Panc1 (cell line): ENCODE data around the gene SNPH.

Experiments used
- TF ChIP-seq, protein P1 (sequence below), 2 experiments: IDR thresholded peaks; 2 replicates each; pipeline ENCODE4 v1.6.1; 2011 to 2012; ENCODE audit warnings: low read depth in 2 of 2, control low read depth in 1 of 2, low read length in 1 of 2, mild to moderate bottlenecking in 1 of 2, moderate library complexity in 1 of 2; ENCODE audit not compliant: insufficient read depth in 1 of 2
- TF ChIP-seq, protein P2 (sequence below): fragments of 450-650 bp; IDR thresholded peaks from 2 replicates; pipeline ENCODE4 v1.5.1; 2017; ENCODE audit warnings: mild to moderate bottlenecking

DNA sequence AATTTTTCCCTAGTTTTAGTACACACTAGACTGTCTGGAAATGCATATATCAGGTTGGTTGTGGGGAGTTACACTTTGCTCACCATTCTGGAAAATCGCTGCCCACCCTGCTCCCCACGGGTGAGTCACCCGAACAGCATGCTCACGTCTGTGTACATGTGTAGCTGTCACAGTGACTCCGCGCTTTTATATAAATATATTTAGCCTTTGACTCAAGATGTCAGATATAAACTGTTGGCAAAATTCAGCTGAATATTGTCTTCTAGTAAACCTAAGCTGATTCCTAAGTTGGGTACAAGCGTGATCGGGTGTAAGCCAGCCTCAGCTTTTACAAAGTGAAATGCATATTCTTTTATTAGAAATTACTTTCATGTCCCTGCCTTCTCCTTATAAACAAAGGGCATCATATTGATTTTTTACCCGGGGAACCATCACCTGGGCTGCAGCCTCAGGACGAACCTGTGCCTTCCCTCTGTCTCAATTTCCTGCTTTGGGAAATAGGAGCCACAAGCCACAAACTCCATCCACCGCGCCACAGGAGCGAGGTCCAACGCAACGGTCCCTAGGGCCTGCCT is 58.6 kb downstream of the SNPH start:
- TF ChIP-seq, protein P1, sequence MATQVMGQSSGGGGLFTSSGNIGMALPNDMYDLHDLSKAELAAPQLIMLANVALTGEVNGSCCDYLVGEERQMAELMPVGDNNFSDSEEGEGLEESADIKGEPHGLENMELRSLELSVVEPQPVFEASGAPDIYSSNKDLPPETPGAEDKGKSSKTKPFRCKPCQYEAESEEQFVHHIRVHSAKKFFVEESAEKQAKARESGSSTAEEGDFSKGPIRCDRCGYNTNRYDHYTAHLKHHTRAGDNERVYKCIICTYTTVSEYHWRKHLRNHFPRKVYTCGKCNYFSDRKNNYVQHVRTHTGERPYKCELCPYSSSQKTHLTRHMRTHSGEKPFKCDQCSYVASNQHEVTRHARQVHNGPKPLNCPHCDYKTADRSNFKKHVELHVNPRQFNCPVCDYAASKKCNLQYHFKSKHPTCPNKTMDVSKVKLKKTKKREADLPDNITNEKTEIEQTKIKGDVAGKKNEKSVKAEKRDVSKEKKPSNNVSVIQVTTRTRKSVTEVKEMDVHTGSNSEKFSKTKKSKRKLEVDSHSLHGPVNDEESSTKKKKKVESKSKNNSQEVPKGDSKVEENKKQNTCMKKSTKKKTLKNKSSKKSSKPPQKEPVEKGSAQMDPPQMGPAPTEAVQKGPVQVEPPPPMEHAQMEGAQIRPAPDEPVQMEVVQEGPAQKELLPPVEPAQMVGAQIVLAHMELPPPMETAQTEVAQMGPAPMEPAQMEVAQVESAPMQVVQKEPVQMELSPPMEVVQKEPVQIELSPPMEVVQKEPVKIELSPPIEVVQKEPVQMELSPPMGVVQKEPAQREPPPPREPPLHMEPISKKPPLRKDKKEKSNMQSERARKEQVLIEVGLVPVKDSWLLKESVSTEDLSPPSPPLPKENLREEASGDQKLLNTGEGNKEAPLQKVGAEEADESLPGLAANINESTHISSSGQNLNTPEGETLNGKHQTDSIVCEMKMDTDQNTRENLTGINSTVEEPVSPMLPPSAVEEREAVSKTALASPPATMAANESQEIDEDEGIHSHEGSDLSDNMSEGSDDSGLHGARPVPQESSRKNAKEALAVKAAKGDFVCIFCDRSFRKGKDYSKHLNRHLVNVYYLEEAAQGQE (IDR thresholded peaks at IDR 0.05; ENCODE audit: insufficient read depth in 1 of 2, low read depth in 2 of 2, low read length in 1 of 2) = no peak
- TF ChIP-seq, protein P2, sequence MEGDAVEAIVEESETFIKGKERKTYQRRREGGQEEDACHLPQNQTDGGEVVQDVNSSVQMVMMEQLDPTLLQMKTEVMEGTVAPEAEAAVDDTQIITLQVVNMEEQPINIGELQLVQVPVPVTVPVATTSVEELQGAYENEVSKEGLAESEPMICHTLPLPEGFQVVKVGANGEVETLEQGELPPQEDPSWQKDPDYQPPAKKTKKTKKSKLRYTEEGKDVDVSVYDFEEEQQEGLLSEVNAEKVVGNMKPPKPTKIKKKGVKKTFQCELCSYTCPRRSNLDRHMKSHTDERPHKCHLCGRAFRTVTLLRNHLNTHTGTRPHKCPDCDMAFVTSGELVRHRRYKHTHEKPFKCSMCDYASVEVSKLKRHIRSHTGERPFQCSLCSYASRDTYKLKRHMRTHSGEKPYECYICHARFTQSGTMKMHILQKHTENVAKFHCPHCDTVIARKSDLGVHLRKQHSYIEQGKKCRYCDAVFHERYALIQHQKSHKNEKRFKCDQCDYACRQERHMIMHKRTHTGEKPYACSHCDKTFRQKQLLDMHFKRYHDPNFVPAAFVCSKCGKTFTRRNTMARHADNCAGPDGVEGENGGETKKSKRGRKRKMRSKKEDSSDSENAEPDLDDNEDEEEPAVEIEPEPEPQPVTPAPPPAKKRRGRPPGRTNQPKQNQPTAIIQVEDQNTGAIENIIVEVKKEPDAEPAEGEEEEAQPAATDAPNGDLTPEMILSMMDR = no peak
